Endodermal cell (in vitro differentiated cells): ENCODE results near the gene APOL4. TPM values are rescaled to one million over a fixed set of nuclear protein-coding genes. Genes with fewer than 3 reads are reported as not detected.

Experiments used
- DNase-seq: peaks from one replicate; pipeline ENCODE4 v3.0.0-alpha.2; 2017
- H3K27ac ChIP-seq: 2 replicates; pipeline ENCODE4 v1.5.1; 2013; ENCODE audit warnings: mild to moderate bottlenecking, low read depth, low read length, moderate library complexity
- H3K27me3 ChIP-seq: 2 replicates; pipeline ENCODE4 v1.6.1; 2013; ENCODE audit warnings: mild to moderate bottlenecking, low read length, moderate library complexity; ENCODE audit not compliant: insufficient read depth, control insufficient read depth, poor library complexity, severe bottlenecking
- H3K36me3 ChIP-seq: 2 replicates; pipeline ENCODE4 v1.7.0; 2013; ENCODE audit warnings: mild to moderate bottlenecking, low read length, moderate library complexity; ENCODE audit not compliant: control insufficient read depth, insufficient read depth
- H3K4me1 ChIP-seq: one replicate; pipeline ENCODE4 v1.7.0; 2013; ENCODE audit warnings: low read length; ENCODE audit not compliant: control insufficient read depth, insufficient read depth
- H3K4me3 ChIP-seq: 2 replicates; pipeline ENCODE4 v1.5.1; 2013; ENCODE audit warnings: mild to moderate bottlenecking, low read length, moderate library complexity
- H3K9ac ChIP-seq: 2 replicates; pipeline ENCODE4 v1.6.1; 2013; ENCODE audit warnings: mild to moderate bottlenecking, low read length, moderate library complexity; ENCODE audit not compliant: poor library complexity, severe bottlenecking; ENCODE audit errors: extremely low read depth
- H3K9me3 ChIP-seq: 2 replicates; pipeline ENCODE4 v1.6.1; 2013; ENCODE audit warnings: mild to moderate bottlenecking, low read length, moderate library complexity; ENCODE audit not compliant: control insufficient read depth
- H3K27ac Mint-ChIP-seq: 2 replicates; pipeline ENCODE4 v1.8.0; 2020; ENCODE audit warnings: mixed read lengths
- H3K27me3 Mint-ChIP-seq: 2 replicates; pipeline ENCODE4 v1.8.0; 2021; ENCODE audit warnings: mild to moderate bottlenecking, mixed read lengths; ENCODE audit not compliant: insufficient read depth
- H3K36me3 Mint-ChIP-seq: 2 replicates; pipeline ENCODE4 v1.8.0; 2020; ENCODE audit warnings: low read depth, mixed read lengths
- H3K4me1 Mint-ChIP-seq: 2 replicates; pipeline ENCODE4 v1.8.0; 2020; ENCODE audit warnings: mixed read lengths
- H3K4me3 Mint-ChIP-seq: 2 replicates; pipeline ENCODE4 v1.8.0; 2020; ENCODE audit warnings: mild to moderate bottlenecking, moderate library complexity, mixed read lengths
- H3K9me3 Mint-ChIP-seq: 2 replicates; pipeline ENCODE4 v1.8.0; 2020; ENCODE audit warnings: mild to moderate bottlenecking, mixed read lengths
- WGBS, 2 experiments: methylation state at CpG; one replicate each; pipeline versions ENCODE4 v1.1.5 to v1.1.7; 2013; ENCODE audit warnings: missing lambda C conversion rate in 2 of 2, mixed read lengths in 1 of 2; ENCODE audit not compliant: insufficient coverage in 1 of 2, insufficient read length in 1 of 2; 5-methylcytosine and 5-hydroxymethylcytosine counted together
- total RNA-seq, 2 donors: library from RNA; stranded (reverse); fragmentation: NEBNext Ultra II Directional in 1 of 2; extraction: Animal tissue kit (Norgen Biotek cat#: 25700) in 1 of 2; gene quantifications; 2 replicates in 1 of 2; 3 replicates in 1 of 2; pipeline ENCODE4 v1.2.1, GENCODE V29; 2021
- TF ChIP-seq, protein P1 (sequence below): fragments of 200-600 bp; sonication (generic); conservative IDR thresholded peaks from 2 replicates; pipeline ENCODE4 v1.5.0; 2021; ENCODE audit warnings: antibody characterized with exemption, mild to moderate bottlenecking

The APOL4 gene
- total RNA-seq, 2 donors from 2014 or later, result not detected

DNA sequence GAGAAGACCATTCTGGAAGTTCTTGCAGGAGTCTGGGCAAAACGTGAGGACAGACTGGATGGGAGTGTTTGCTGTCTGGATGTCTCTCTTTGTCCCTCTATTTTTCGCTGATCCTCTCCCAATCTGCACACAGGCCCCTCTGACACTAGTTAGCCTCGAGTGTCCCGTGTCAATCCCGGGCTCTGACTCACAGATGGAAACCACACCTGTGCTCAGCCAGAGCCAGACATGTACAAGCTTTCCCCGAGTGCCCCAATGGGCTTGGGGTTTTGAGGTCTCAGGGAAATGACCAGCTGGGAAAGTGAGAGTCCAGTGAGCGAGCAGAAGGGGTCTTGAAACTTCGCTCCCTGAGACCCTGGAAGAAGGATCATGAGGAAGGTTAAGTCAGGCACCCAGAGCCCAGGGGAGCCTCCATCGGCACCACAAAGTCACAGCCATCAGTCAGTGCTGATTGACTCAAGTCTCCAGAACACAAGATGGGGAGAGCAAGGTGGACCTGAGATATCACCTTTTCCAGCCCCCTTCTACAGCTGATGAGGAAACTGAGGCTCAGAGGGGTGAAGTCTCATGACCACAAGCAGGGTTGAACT, 23.8 kb upstream of the APOL4 start:
- 83 to 93% methylated on average over 3 to 9 of the region's 9 CpGs for WGBS, 2 experiments
- H3K9me3 ChIP-seq, result no peaks in the 10 kb centered on the region
- H3K4me1 Mint-ChIP-seq, result peaks cover 22% of the 10 kb centered on the region

DNA sequence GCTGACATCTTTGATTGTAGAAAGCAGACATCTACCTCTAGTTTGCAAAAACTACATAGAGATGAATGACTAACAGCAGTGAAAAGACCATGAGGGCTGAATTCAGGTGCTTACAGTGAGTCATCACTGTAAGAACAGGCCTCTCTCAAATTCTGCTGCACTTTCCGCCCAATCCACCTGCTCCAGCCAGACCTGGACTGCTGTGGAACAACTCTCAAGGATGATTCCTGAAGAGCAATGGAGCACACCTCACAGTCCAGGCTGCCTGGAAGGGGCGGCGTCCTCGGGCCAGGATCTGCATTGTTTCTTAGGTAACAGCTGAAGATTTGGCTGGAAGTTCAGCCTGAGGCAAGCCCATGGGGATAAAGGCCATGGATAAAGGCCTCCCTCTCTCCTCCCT, 22.6 kb upstream of the APOL4 start:
- Histone ChIP-seq H3K9ac (no peak overlapping the region), H3K9me3 (no peaks in the 10 kb centered on the region), H3K27me3 (no peaks in the 10 kb centered on the region), H3K4me3 (no peak overlapping the region), H3K4me1 (peaks cover 2% of the 10 kb centered on the region), H3K27ac (no peak overlapping the region), H3K36me3 (no peaks in the 10 kb centered on the region)
- Mint-ChIP-seq H3K4me1 (peaks cover 22% of the 10 kb centered on the region), H3K27ac (no peak overlapping the region), H3K9me3 (no peaks in the 10 kb centered on the region), H3K36me3 (no peaks in the 10 kb centered on the region), H3K4me3 (no peak overlapping the region), H3K27me3 (peaks cover under 1% of the 10 kb centered on the region)
- 92 to 95% methylated on average over 4 of the region's 4 CpGs for WGBS, 2 experiments
- DNase-seq, result no peak
- TF ChIP-seq, protein P1, sequence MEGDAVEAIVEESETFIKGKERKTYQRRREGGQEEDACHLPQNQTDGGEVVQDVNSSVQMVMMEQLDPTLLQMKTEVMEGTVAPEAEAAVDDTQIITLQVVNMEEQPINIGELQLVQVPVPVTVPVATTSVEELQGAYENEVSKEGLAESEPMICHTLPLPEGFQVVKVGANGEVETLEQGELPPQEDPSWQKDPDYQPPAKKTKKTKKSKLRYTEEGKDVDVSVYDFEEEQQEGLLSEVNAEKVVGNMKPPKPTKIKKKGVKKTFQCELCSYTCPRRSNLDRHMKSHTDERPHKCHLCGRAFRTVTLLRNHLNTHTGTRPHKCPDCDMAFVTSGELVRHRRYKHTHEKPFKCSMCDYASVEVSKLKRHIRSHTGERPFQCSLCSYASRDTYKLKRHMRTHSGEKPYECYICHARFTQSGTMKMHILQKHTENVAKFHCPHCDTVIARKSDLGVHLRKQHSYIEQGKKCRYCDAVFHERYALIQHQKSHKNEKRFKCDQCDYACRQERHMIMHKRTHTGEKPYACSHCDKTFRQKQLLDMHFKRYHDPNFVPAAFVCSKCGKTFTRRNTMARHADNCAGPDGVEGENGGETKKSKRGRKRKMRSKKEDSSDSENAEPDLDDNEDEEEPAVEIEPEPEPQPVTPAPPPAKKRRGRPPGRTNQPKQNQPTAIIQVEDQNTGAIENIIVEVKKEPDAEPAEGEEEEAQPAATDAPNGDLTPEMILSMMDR, result no peak

More for the DNA sequence above, 23.8 kb upstream of the APOL4 start:
- no peak for DNase-seq
- Mint-ChIP-seq H3K4me3 (no peak overlapping the region), H3K9me3 (no peaks in the 10 kb centered on the region), H3K36me3 (no peaks in the 10 kb centered on the region), H3K27me3 (no peaks in the 10 kb centered on the region), H3K27ac (no peak overlapping the region)
- H3K4me3 ChIP-seq, result no peak overlapping the region
- H3K27me3 ChIP-seq, result no peaks in the 10 kb centered on the region
- H3K36me3 ChIP-seq, result no peaks in the 10 kb centered on the region
- TF ChIP-seq, protein P1, result no peak
- peaks cover 2% of the 10 kb centered on the region for H3K4me1 ChIP-seq
- no peak overlapping the region for H3K27ac ChIP-seq
- H3K9ac ChIP-seq, result no peak overlapping the region

- H3K36me3 ChIP-seq, result no peaks in the 10 kb centered on the region
- peaks cover 2% of the 10 kb centered on the region for H3K4me1 ChIP-seq
- H3K27ac ChIP-seq, result no peak overlapping the region
- WGBS, 2 experiments, result 93 to 97% methylated on average over 7 to 8 of the region's 8 CpGs
- H3K27me3 ChIP-seq, result no peaks in the 10 kb centered on the region
- no peak overlapping the region for H3K9ac ChIP-seq
- Mint-ChIP-seq H3K4me1 (peaks cover 17% of the 10 kb centered on the region), H3K27ac (no peak overlapping the region), H3K9me3 (no peaks in the 10 kb centered on the region), H3K4me3 (no peak overlapping the region), H3K36me3 (no peaks in the 10 kb centered on the region), H3K27me3 (peaks cover 7% of the 10 kb centered on the region)
- no peak for DNase-seq
- TF ChIP-seq, protein P1, result no peak
- H3K4me3 ChIP-seq, result no peak overlapping the region
- H3K9me3 ChIP-seq, result no peaks in the 10 kb centered on the region
Measured at GRCh38 chr22:36223504-36223903, 21.9 kb upstream of the APOL4 start.
